Activated T-cell treated with anti-CD3 and anti-CD28 coated beads, Interleukin-2, amount 50 U/mL, for 4 hours (primary cell): Measurements from ENCODE around the gene NTNG1. TPM values are rescaled to one million over a fixed set of nuclear protein-coding genes. Genes with fewer than 3 reads are reported as not detected.

Experiments
- ATAC-seq, 2 donors: fragments of 200-7000 bp; cut with Tn5 transposase; one replicate each; pipeline ENCODE4 v1.10.0; 2021
- DNase-seq: peaks from one replicate; pipeline ENCODE4 v3.0.0-alpha.2; 2020
- H3K27me3 Mint-ChIP-seq: one replicate; pipeline ENCODE4 v1.8.0; 2021; ENCODE audit warnings: low read depth, mixed read lengths
- H3K36me3 Mint-ChIP-seq: one replicate; pipeline ENCODE4 v1.8.0; 2022; ENCODE audit warnings: mixed read lengths; ENCODE audit not compliant: insufficient read depth
- H3K4me1 Mint-ChIP-seq: one replicate; pipeline ENCODE4 v1.8.0; 2021; ENCODE audit warnings: low read depth, mixed read lengths
- H3K4me3 Mint-ChIP-seq: one replicate; pipeline ENCODE4 v1.8.0; 2021; ENCODE audit warnings: mild to moderate bottlenecking, moderate library complexity, mixed read lengths
- H3K9me3 Mint-ChIP-seq: one replicate; pipeline ENCODE4 v1.8.0; 2021; ENCODE audit warnings: mixed read lengths
- total RNA-seq, 3 donors: library from RNA; stranded (reverse); gene quantifications; one replicate each; pipeline ENCODE4 v1.2.1, GENCODE V29; 2021

The NTNG1 gene
- total RNA-seq, 3 donors from 2014 or later: not detected

DNA sequence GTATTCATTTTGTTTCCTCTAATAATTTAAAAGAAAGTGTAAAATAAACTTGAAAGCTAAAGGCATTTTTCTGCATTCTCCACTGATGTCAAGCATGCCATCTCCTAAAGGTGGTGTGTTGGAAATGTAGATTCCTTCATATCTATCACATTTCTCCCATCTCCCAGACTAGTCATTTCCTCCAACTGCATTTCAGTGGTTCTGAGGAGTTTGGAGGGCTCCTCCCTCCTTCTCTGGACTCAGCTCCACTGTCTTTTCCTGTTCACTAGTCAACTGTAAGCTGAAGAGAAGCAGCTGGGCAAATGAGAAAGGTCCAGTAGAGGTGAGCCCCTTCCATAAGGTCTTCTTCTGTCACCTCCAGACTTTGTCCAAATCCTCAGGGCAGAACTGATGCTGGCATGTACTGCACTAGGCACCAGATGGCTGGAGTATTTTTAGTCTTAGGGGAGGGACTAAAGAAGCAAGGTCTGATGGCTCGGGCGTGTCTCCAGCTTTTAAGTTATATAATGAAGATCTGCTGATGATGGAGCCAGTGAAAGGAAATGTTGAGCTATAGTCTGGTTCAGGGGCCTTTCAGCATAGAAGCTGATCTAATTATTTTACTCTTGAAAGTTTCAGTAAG, 186.1 kb downstream of the NTNG1 start:
- Mint-ChIP-seq H3K27me3 (no peaks in the 10 kb centered on the region), H3K36me3 (no peaks in the 10 kb centered on the region), H3K4me3 (no peak overlapping the region), H3K4me1 (no peaks in the 10 kb centered on the region), H3K9me3 (no peaks in the 10 kb centered on the region)
- DNase-seq: no peak
- no peak for ATAC-seq

- no peaks in the 10 kb centered on the region for H3K4me1 Mint-ChIP-seq
- H3K27me3 Mint-ChIP-seq: no peaks in the 10 kb centered on the region
- DNase-seq (no peak), ATAC-seq (no peak)
- no peaks in the 10 kb centered on the region for H3K36me3 Mint-ChIP-seq
- no peaks in the 10 kb centered on the region for H3K9me3 Mint-ChIP-seq
- H3K4me3 Mint-ChIP-seq: no peak overlapping the region
Observed at GRCh38 chr1:107327446-107327845, 186.6 kb downstream of the NTNG1 start.

- Mint-ChIP-seq H3K4me3 (no peak overlapping the region), H3K9me3 (no peaks in the 10 kb centered on the region), H3K4me1 (no peaks in the 10 kb centered on the region), H3K36me3 (no peaks in the 10 kb centered on the region), H3K27me3 (no peaks in the 10 kb centered on the region)
- DNase-seq: no peak
- ATAC-seq: no peak
Observed at GRCh38 chr1:107328087-107328486, 187.2 kb downstream of the NTNG1 start.

DNA sequence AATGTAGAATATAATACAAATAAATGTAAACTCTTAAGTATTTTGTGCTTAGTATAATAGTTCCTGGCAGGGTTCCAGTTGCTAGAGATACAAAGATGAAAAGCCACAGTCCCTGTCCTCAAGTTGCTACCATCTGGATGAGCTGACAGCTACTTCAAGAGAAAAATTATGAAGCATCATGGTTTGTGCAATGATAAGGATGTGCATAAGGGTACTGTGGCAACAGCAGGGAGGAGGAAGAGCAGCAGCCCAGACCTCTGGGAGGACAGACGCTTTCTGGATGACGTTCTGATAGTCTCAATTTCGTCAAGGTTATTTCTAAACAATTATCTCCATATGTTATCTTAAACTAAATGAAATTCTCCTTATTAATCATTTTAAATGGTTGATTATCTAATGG, 198.9 kb downstream of the NTNG1 start:
- no peak for DNase-seq
- Mint-ChIP-seq H3K9me3 (no peaks in the 10 kb centered on the region), H3K36me3 (no peaks in the 10 kb centered on the region), H3K4me1 (no peaks in the 10 kb centered on the region), H3K4me3 (no peak overlapping the region), H3K27me3 (no peaks in the 10 kb centered on the region)
- ATAC-seq: no peak

GRCh38 chr1:107342316-107342715, 201.5 kb downstream of the NTNG1 start:
- Mint-ChIP-seq H3K9me3 (no peaks in the 10 kb centered on the region), H3K36me3 (no peaks in the 10 kb centered on the region), H3K4me3 (no peak overlapping the region), H3K27me3 (no peaks in the 10 kb centered on the region), H3K4me1 (no peaks in the 10 kb centered on the region)
- DNase-seq (no peak), ATAC-seq (no peak)

DNA sequence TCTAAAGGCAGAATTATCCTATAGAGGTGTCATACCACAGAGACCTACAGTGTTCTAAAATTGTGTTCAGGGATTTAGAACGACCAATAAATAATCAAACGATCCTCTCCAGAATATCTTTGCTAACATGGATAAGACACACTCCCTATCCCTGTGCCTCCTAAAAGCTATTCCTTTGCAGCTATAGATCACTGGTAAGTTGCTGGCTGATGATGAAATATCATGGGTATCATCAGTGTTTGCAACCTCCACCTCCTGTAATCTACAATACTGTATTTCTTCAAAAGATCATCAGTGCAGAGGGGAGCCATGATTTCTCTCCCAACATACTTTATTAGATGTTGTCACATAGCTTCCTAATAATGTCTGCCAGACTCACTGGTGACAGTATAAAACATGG, 201.9 kb downstream of the NTNG1 start:
- H3K9me3 Mint-ChIP-seq: no peaks in the 10 kb centered on the region
- DNase-seq (no peak), ATAC-seq (no peak)
- H3K36me3 Mint-ChIP-seq: no peaks in the 10 kb centered on the region
- no peaks in the 10 kb centered on the region for H3K4me1 Mint-ChIP-seq
- no peaks in the 10 kb centered on the region for H3K27me3 Mint-ChIP-seq
- H3K4me3 Mint-ChIP-seq: no peak overlapping the region

GRCh38 chr1:107343601-107344000, 202.8 kb downstream of the NTNG1 start:
- Mint-ChIP-seq H3K27me3 (no peaks in the 10 kb centered on the region), H3K4me1 (no peaks in the 10 kb centered on the region), H3K4me3 (no peak overlapping the region), H3K36me3 (no peaks in the 10 kb centered on the region), H3K9me3 (no peaks in the 10 kb centered on the region)
- DNase-seq (no peak), ATAC-seq (no peak)

GRCh38 chr1:107344268-107344760, 203.5 kb downstream of the NTNG1 start:
- H3K4me3 Mint-ChIP-seq: no peak overlapping the region
- no peaks in the 10 kb centered on the region for H3K27me3 Mint-ChIP-seq
- no peaks in the 10 kb centered on the region for H3K4me1 Mint-ChIP-seq
- no peaks in the 10 kb centered on the region for H3K36me3 Mint-ChIP-seq
- H3K9me3 Mint-ChIP-seq: no peaks in the 10 kb centered on the region
- DNase-seq (no peak), ATAC-seq (no peak)

DNA sequence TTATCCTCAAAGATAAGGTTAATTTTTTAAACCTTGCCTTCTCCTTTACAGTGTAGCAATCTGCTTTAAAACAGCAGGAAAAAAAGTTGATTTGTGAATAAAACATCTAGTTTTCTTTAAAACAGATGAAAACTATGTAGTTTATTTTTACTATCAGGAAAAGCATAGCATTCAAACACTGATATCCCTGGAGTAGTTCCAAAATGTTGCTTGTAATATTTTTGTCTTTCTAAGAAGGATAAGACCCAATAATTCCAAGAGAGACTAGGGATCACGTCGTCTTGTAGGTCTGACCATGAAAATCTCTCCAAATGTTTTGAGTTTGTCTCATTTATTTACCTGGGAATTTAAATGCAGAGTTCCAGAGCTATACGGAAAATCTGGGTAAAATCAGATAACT, 204.0 kb downstream of the NTNG1 start:
- no peaks in the 10 kb centered on the region for H3K27me3 Mint-ChIP-seq
- H3K36me3 Mint-ChIP-seq: no peaks in the 10 kb centered on the region
- H3K4me3 Mint-ChIP-seq: no peak overlapping the region
- H3K9me3 Mint-ChIP-seq: no peaks in the 10 kb centered on the region
- H3K4me1 Mint-ChIP-seq: no peaks in the 10 kb centered on the region
- DNase-seq (no peak), ATAC-seq (no peak)

DNA sequence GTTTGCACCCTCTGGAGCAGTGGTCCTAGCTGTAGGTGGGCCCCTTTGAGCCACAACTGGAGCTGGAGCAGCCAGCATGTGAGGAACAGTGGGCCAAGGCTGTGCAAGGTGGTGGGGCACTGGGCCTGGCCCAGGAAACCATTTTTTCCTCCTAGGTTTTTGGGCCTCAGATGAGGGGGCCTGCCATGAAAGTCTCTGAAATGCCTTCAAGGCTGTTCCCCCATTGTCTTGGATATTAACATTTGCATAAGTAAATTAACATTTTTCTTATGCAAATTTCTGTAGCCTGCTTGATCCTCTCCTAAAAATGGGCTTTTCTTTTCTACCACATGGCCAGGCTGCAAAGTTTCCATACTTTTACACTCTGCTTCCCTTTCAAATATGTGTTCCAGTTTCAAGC, 212.0 kb downstream of the NTNG1 start:
- Mint-ChIP-seq H3K27me3 (no peaks in the 10 kb centered on the region), H3K4me3 (no peak overlapping the region), H3K36me3 (no peaks in the 10 kb centered on the region), H3K9me3 (no peaks in the 10 kb centered on the region), H3K4me1 (no peaks in the 10 kb centered on the region)
- ATAC-seq: no peak
- no peak for DNase-seq

- Mint-ChIP-seq H3K4me1 (no peaks in the 10 kb centered on the region), H3K27me3 (no peaks in the 10 kb centered on the region), H3K9me3 (no peaks in the 10 kb centered on the region), H3K36me3 (no peaks in the 10 kb centered on the region), H3K4me3 (no peak overlapping the region)
- ATAC-seq: no peak
- no peak for DNase-seq
Observed at GRCh38 chr1:107357376-107357775, 216.5 kb downstream of the NTNG1 start.

DNA sequence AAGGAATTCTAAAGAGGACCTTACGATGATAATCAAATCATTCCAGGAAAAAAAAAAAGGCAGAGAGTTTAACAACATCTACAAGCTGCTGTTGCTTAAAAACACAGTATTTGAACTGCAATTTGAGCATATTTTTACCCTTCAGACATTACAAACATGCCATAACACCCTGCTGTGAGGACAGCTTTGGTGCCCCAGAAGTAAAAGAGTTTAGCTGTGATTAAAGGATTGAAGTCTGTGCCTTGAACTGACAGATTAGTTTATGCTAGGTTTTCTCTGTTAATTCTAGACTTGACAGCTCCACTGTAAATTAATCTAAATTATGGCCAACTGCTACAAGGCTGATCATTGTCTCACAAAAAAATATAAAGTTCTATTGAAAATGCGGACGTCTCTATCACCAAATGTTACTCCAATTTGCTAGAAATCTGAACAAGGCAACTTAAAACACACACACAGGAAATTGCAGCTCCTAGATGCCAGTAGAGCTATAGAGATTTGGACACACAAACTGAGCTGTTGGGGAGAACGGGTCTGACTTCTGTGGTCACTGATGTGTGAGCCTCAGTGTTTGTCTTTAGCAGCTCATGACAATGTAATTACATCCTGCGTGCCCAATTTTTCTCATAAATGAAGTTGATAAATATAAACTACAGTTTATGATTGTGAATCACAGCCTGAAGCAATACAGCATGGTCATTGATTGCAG, 217.9 kb downstream of the NTNG1 start:
- H3K9me3 Mint-ChIP-seq: no peaks in the 10 kb centered on the region
- H3K4me1 Mint-ChIP-seq: no peaks in the 10 kb centered on the region
- ATAC-seq (no peak), DNase-seq (no peak)
- no peak overlapping the region for H3K4me3 Mint-ChIP-seq
- no peaks in the 10 kb centered on the region for H3K27me3 Mint-ChIP-seq
- no peaks in the 10 kb centered on the region for H3K36me3 Mint-ChIP-seq

DNA sequence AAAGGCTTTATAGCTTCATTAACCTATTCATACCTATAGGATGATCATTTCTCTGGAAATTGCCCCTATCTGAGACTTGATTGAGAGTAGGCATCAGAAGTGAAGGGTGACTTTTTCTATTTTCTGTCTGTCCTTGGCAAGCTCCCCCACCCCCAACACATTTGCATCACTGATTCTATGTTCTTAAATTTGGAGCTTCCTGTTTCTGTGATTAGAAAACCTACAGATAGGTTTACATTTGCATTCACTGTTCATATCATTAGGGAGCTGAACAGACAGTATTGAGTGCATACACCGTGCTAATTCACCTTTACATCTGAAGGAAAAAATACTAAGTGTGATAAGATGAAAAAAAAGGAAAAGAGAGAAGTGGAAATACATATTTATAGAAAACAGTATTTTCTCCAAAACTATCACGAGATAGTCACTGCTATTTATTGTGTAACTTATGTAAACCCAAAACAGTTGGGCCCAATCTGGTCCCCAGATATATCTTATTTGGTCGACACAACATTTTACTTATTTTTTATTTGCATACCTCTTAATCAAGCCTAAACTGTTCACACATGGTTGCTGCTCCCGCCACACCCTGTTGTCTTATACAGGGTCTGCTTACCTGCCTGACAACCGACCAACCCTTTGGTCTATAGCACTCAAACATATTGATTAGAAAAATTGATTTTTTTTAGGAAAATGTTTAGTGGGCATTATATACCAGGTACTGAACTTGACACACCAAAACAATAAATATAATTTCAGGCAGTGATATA, 218.8 kb downstream of the NTNG1 start:
- H3K27me3 Mint-ChIP-seq: no peaks in the 10 kb centered on the region
- DNase-seq (no peak), ATAC-seq (no peak)
- H3K4me1 Mint-ChIP-seq: no peaks in the 10 kb centered on the region
- H3K9me3 Mint-ChIP-seq: no peaks in the 10 kb centered on the region
- H3K4me3 Mint-ChIP-seq: no peak overlapping the region
- no peaks in the 10 kb centered on the region for H3K36me3 Mint-ChIP-seq

- no peaks in the 10 kb centered on the region for H3K4me1 Mint-ChIP-seq
- DNase-seq (no peak), ATAC-seq (no peak)
- H3K9me3 Mint-ChIP-seq: no peaks in the 10 kb centered on the region
- no peaks in the 10 kb centered on the region for H3K27me3 Mint-ChIP-seq
- H3K4me3 Mint-ChIP-seq: no peak overlapping the region
- H3K36me3 Mint-ChIP-seq: no peaks in the 10 kb centered on the region
Observed at GRCh38 chr1:107362468-107363140, 221.8 kb downstream of the NTNG1 start.
